Stimulated activated CD4-positive, alpha-beta T cell treated with anti-CD3 and anti-CD28 coated beads, Interleukin-12 subunit alpha, Interleukin-12 subunit beta, amount 100 ng/mL, for 4 hours (primary cell): Measurements from ENCODE around the gene TREM1.
"Not testable (repeated sequence)": the region's sequence is repeated elsewhere in the genome, so short reads cannot be mapped to it uniquely, and the experiment has no call there.

ENCODE experiments used
- DNase-seq: peaks from one replicate; pipeline ENCODE4 v3.0.0-alpha.2; 2020

Gene TREM1

GRCh38 chr6:41257369-41258195, 28.9 kb downstream of the TREM1 start:
- no peak for DNase-seq

GRCh38 chr6:41256383-41256782, 30.1 kb downstream of the TREM1 start:
- DNase-seq: no peak

DNA sequence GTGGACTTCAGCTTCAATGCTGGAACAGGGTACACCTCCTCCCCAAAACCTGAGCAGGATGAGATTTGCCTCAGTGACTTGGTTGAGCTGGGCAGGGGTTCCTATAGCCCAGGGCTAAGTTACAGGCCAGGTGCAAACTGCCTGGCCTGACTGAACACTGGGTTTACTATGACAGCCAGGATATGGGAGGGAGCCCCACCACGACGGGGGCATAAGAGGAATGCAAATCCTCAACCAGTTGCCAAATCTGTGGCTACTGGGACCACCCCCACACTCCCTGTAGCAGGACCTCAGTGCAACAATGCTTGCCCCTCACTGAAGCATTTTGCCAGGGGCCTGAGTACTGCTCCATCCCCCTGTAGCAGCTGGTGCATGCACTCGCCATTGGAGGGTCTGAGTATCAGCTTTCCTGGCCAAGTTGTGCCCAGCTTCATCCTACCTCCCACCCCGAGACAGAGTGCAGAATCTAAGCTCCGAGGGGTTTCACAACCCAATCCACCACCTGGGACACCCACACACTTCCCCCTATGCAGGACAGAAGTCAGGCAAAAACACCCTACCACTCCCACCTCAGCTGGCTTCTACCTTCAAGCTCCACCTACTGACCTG, 30.7 kb downstream of the TREM1 start:
- DNase-seq: no peak

- DNase-seq: no peak
Observed at GRCh38 chr6:41255110-41255509, 31.4 kb downstream of the TREM1 start.

- no peak for DNase-seq
Observed at GRCh38 chr6:41252401-41253169, 33.9 kb downstream of the TREM1 start.

- no peak for DNase-seq
Observed at GRCh38 chr6:41247882-41248705, 38.4 kb downstream of the TREM1 start.

DNA sequence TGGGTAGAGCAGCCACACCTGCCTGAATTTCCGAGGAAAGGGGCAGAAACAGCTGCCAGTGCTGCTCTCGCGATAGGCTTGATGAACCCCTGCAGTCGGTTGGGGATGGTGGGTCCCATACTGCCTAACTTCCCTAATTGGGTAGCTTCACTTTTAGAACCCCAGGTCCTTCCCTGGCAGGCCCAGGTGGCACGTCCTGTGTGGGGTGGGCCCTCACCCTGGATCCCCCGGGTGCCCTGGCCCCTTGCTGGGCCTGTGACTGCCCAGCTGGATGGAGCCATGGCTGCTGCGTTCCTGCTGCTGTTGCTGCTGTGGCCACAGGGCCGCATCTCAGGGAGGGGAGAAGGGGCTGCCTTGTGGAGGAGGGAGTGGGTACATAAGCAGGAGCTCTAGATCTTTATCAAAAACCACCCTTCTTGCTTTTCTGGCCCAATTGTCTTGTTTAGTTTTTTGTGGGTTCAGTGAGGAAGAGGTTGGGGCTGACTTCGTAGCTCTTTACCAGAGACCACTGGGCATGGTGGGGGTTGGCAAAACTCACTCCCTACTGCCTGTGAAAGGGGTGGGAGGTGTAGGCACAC, 39.1 kb downstream of the TREM1 start:
- no peak for DNase-seq

DNA sequence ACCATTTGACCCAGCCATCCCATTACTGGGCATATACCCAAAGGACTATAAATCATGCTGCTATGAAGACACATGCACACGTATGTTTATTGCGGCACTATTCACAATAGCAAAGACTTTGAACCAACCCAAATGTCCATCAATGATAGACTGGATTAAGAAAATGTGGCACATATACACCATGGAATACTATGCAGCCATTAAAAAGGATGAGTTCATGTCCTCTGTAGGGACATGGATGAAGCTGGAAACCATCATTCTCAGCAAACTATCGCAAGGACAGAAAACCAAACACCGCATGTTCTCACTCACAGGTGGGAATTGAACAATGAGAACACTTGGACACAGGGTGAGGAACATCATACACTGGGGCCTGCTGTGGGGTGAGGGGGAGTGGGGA, 40.0 kb downstream of the TREM1 start:
- DNase-seq: not testable (repeated sequence)

GRCh38 chr6:41239467-41240159, 46.9 kb downstream of the TREM1 start:
- DNase-seq: no peak

DNA sequence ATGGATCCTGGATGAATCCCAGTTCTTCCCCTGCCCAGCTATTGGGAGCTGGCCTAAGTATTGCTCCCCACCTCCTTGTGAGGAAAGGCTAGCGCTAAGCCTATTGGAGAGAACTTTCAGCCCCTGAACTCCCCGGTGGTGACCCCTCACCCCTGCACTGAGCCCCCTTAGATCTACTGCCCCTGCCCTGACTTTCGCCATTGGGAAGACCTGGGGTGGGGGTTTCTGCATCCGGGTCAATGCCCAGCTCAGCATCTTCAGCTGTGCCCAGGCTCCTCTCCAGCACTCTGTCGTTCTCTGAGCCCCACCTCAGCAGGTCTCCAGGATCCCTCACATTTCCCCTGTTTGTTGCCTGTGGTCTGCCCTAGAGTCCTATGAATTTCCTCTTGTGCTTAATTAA, 49.4 kb downstream of the TREM1 start:
- DNase-seq: no peak

DNA sequence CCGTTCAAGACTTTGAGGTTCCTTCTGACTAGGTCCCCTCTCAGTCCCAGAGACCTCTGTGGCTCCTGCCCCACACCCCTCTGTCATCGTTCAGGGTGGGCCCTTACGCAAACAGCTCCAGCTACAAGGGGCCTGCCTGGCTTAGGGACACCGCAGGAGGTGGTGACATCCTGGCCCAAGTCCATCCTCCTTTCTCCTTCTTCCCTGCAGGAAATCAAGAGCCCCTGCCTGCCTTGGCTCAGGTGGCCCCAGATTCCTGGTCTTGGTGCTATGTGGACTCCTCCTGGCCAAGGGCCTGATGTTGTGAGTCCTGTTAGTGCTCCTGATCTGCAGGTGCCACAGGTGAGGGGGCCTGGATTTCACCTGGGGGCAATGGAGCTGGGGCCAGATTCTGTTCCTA, 50.2 kb downstream of the TREM1 start:
- DNase-seq: no peak

DNA sequence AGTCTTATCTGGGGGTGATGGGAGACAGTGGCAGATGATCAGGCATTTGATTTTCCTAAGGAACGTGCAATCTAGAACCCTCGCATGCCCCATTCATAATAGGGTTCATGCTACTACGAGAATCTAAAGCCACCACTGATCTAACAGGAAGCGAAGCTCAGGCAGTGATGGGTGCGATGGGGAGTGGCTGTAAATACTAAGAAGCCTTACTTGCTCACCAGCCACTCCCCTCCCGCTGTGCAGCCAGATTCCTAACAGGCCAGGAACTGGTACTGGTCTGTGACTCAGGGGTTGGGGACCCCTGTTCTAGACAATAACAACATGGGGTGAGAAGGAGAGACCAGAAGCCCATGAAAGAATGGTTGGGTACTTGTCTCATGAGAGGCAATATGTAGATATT, 53.8 kb downstream of the TREM1 start:
- DNase-seq: no peak

DNA sequence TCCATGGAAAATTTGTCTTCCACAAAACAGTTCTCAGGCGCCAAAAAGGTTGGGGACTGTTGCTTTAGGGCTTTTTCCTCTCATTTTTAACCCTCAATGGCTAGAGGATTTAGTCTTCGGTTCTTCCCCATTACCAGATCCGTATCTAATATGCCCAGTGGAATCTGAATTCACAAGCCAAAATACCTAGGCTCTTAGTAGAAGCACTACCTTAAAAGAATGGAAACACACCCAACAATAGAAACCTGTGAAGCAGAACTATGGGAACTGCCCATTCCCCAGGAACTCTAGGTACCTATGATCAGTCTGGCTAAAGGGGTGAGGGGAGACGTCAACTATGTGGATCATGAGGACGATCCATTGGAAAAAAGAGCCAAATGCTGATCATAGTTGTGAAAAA, 55.2 kb downstream of the TREM1 start:
- no peak for DNase-seq

GRCh38 chr6:41229721-41230120, 56.8 kb downstream of the TREM1 start:
- no peak for DNase-seq

DNA sequence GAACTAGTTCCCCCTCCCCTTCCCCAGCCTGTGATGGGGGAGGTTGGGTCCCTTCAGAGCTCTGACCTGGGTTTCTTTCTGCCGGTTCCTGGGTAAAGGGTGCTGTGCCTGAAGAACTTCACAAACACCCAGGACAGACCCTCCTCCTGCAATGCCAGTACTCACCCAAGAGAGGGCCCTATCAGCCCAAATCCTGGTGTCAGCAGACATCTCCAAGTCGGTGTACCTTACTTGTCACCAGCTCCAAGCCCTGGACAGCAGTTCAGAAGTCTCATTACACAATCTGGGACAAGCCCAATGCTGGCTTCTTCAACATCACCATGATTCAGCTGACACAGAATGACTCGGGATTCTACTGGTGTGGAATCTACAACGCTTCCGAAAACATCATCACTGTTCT, 57.9 kb downstream of the TREM1 start:
- DNase-seq: no peak

DNA sequence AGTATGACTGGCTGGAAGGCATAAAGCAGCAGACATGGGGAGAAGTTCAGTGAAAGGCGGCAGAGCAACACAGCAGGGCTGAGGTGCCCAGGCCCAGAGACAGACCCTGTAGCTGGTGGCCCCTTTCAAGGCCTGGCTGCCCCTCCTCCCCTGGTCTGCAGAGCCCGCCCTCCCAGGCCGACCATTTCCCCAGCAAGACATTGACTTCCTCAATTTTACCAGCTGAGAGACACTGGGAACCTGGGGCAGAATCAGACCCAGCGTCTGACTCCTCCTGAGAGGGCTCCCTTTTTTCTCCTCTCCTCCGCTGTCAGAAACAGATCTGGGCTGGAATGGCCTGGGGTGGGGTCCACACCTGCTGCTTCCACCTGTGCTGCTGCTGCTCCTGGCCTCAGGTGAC, 58.4 kb downstream of the TREM1 start, which contains the start of gene TREML4:
TSS of gene TREML4 (plus strand) at position 254 of the 400 bp plus-strand sequence. CDS start at position 333, 79 bp downstream.
- no peak for DNase-seq

GRCh38 chr6:41226752-41227151, 59.7 kb downstream of the TREM1 start:
- DNase-seq: no peak

GRCh38 chr6:41224800-41225199, 61.7 kb downstream of the TREM1 start:
- no peak for DNase-seq
